Measurements from ENCODE around the gene MRPL4.
A peak's percentile ranks its signal among the peaks of the same experiment; 100 is the strongest.

The MRPL4 gene

GRCh38 chr19:10299545-10300458 is 47.8 kb downstream of the MRPL4 start:
- Histone ChIP-seq H3K79me1 (ENCODE audit: low read depth, low read length) (no peaks in the 10 kb centered on the region), H2BK12ac (ENCODE audit: low read length) (no peak overlapping the region), H3K14ac (ENCODE audit: low read length) (no peak overlapping the region), H4K91ac (ENCODE audit: low read depth, low read length, poor library complexity) (no peak overlapping the region), H3K4me1 (ENCODE audit: control insufficient read depth in 2 of 2, insufficient read depth in 1 of 2, low read depth in 1 of 2, low read length in 2 of 2) (peaks cover 7% of the 10 kb centered on the region in 2 donors), H3K18ac (ENCODE audit: low read length) (no peak overlapping the region), H3K36me3 (replicated peaks in 1 of 2; ENCODE audit: control insufficient read depth in 2 of 2, insufficient read depth in 2 of 2, low read length in 2 of 2) (peaks cover 0 to 2% of the 10 kb centered on the region in 2 donors), H3K9me3 (replicated peaks in 1 of 2; ENCODE audit: control insufficient read depth in 2 of 2, insufficient read depth in 1 of 2, low read depth in 1 of 2, low read length in 2 of 2) (no peaks in the 10 kb centered on the region), H2AFZ (ENCODE audit: low read length) (peak overlapping the region; percentile 56), H2BK120ac (ENCODE audit: low read depth, low read length) (peak overlapping the region; percentile 47), H2AK5ac (ENCODE audit: low read depth, low read length) (peak overlapping the region; percentile 70), H3K27me3 (ENCODE audit: control insufficient read depth in 3 of 3, insufficient read depth in 3 of 3, low read depth in 1 of 3, low read length in 3 of 3) (peaks cover 17 to 25% (median 25%) of the 10 kb centered on the region in 3 experiments), H2BK15ac (ENCODE audit: low read length) (no peak overlapping the region), H3K4me2 (ENCODE audit: insufficient read depth, low read length, poor library complexity, severe bottlenecking) (no peak overlapping the region), H3K27ac (replicated peaks; ENCODE audit: low read length) (no peak overlapping the region), H3K9ac (ENCODE audit: low read depth, low read length, poor library complexity) (peak overlapping the region; percentile 30), H3K23ac (ENCODE audit: low read depth, low read length, poor library complexity) (peak overlapping the region; percentile 68), H2BK5ac (ENCODE audit: low read length) (peak overlapping the region; percentile 87), H4K8ac (ENCODE audit: low read depth, low read length) (peak overlapping the region; percentile 76), H3K4me3 (ENCODE audit: low read length in 2 of 2) (peak overlapping the region in 1 of 2 donors; percentile 6), H3K4ac (ENCODE audit: low read length) (no peak overlapping the region)
- WGBS, 2 donors (ENCODE audit: extremely low coverage in 2 of 2, insufficient read length in 2 of 2, insufficient replicate concordance in 1 of 2), result no CpG with 5 or more reads among the region's 14 CpGs
- DNase-seq (ENCODE audit: low spot score), result no peak

- H3K4me3 ChIP-seq (ENCODE audit: low read length in 2 of 2), result no peak overlapping the region
- H3K9me3 ChIP-seq (replicated peaks in 1 of 2; ENCODE audit: control insufficient read depth in 2 of 2, insufficient read depth in 1 of 2, low read depth in 1 of 2, low read length in 2 of 2), result no peaks in the 10 kb centered on the region
- H3K79me1 ChIP-seq (ENCODE audit: low read depth, low read length), result no peaks in the 10 kb centered on the region
- H3K4me2 ChIP-seq (ENCODE audit: insufficient read depth, low read length, poor library complexity, severe bottlenecking), result no peak overlapping the region
- no peak overlapping the region for H4K91ac ChIP-seq (ENCODE audit: low read depth, low read length, poor library complexity)
- no peak overlapping the region for H2BK12ac ChIP-seq (ENCODE audit: low read length)
- no CpG with 5 or more reads among the region's 17 CpGs for WGBS, 2 donors (ENCODE audit: extremely low coverage in 2 of 2, insufficient read length in 2 of 2, insufficient replicate concordance in 1 of 2)
- no peaks in the 10 kb centered on the region for H3K27me3 ChIP-seq (ENCODE audit: control insufficient read depth in 3 of 3, insufficient read depth in 3 of 3, low read depth in 1 of 3, low read length in 3 of 3)
- H3K18ac ChIP-seq (ENCODE audit: low read length), result no peak overlapping the region
- no peaks in the 10 kb centered on the region for H3K4me1 ChIP-seq (ENCODE audit: control insufficient read depth in 2 of 2, insufficient read depth in 1 of 2, low read depth in 1 of 2, low read length in 2 of 2)
- no peak overlapping the region for H3K23ac ChIP-seq (ENCODE audit: low read depth, low read length, poor library complexity)
- H3K4ac ChIP-seq (ENCODE audit: low read length), result no peak overlapping the region
- H2BK120ac ChIP-seq (ENCODE audit: low read depth, low read length), result no peak overlapping the region
- peaks cover 3 to 6% of the 10 kb centered on the region in 2 donors for H3K36me3 ChIP-seq (replicated peaks in 1 of 2; ENCODE audit: control insufficient read depth in 2 of 2, insufficient read depth in 2 of 2, low read length in 2 of 2)
- H4K8ac ChIP-seq (ENCODE audit: low read depth, low read length), result no peak overlapping the region
- H2AK5ac ChIP-seq (ENCODE audit: low read depth, low read length), result no peak overlapping the region
- H2BK5ac ChIP-seq (ENCODE audit: low read length), result no peak overlapping the region
- H3K9ac ChIP-seq (ENCODE audit: low read depth, low read length, poor library complexity), result no peak overlapping the region
- H3K27ac ChIP-seq (replicated peaks; ENCODE audit: low read length), result no peak overlapping the region
- H2AFZ ChIP-seq (ENCODE audit: low read length), result no peak overlapping the region
- no peak overlapping the region for H2BK15ac ChIP-seq (ENCODE audit: low read length)
- DNase-seq (ENCODE audit: low spot score), result no peak
- no peak overlapping the region for H3K14ac ChIP-seq (ENCODE audit: low read length)
These were observed 53.3 kb downstream of the MRPL4 start for GRCh38 chr19:10305139-10305806.

- no peak overlapping the region for H2BK5ac ChIP-seq (ENCODE audit: low read length)
- no peaks in the 10 kb centered on the region for H3K9me3 ChIP-seq (replicated peaks in 1 of 2; ENCODE audit: control insufficient read depth in 2 of 2, insufficient read depth in 1 of 2, low read depth in 1 of 2, low read length in 2 of 2)
- no peak overlapping the region for H4K91ac ChIP-seq (ENCODE audit: low read depth, low read length, poor library complexity)
- no peak overlapping the region for H4K8ac ChIP-seq (ENCODE audit: low read depth, low read length)
- no peak overlapping the region for H3K9ac ChIP-seq (ENCODE audit: low read depth, low read length, poor library complexity)
- no peak overlapping the region for H2AFZ ChIP-seq (ENCODE audit: low read length)
- no peak overlapping the region for H2BK12ac ChIP-seq (ENCODE audit: low read length)
- H3K18ac ChIP-seq (ENCODE audit: low read length), result no peak overlapping the region
- H3K4me1 ChIP-seq (ENCODE audit: control insufficient read depth in 2 of 2, insufficient read depth in 1 of 2, low read depth in 1 of 2, low read length in 2 of 2), result no peaks in the 10 kb centered on the region
- no peaks in the 10 kb centered on the region for H3K27me3 ChIP-seq (ENCODE audit: control insufficient read depth in 3 of 3, insufficient read depth in 3 of 3, low read depth in 1 of 3, low read length in 3 of 3)
- no peak overlapping the region for H3K14ac ChIP-seq (ENCODE audit: low read length)
- H2BK120ac ChIP-seq (ENCODE audit: low read depth, low read length), result no peak overlapping the region
- DNase-seq (ENCODE audit: low spot score), result no peak
- WGBS, 2 donors (ENCODE audit: extremely low coverage in 2 of 2, insufficient read length in 2 of 2, insufficient replicate concordance in 1 of 2), result no CpG with 5 or more reads among the region's 5 CpGs
- H2AK5ac ChIP-seq (ENCODE audit: low read depth, low read length), result no peak overlapping the region
- no peak overlapping the region for H3K4ac ChIP-seq (ENCODE audit: low read length)
- no peak overlapping the region for H3K4me2 ChIP-seq (ENCODE audit: insufficient read depth, low read length, poor library complexity, severe bottlenecking)
- H3K27ac ChIP-seq (replicated peaks; ENCODE audit: low read length), result no peak overlapping the region
- H3K23ac ChIP-seq (ENCODE audit: low read depth, low read length, poor library complexity), result no peak overlapping the region
- H2BK15ac ChIP-seq (ENCODE audit: low read length), result no peak overlapping the region
- peaks cover 6 to 13% of the 10 kb centered on the region in 2 donors for H3K36me3 ChIP-seq (replicated peaks in 1 of 2; ENCODE audit: control insufficient read depth in 2 of 2, insufficient read depth in 2 of 2, low read length in 2 of 2)
- H3K4me3 ChIP-seq (ENCODE audit: low read length in 2 of 2), result no peak overlapping the region
- no peaks in the 10 kb centered on the region for H3K79me1 ChIP-seq (ENCODE audit: low read depth, low read length)
These were observed 54.3 kb downstream of the MRPL4 start for GRCh38 chr19:10306327-10306726.

GRCh38 chr19:10309423-10309822 is 57.4 kb downstream of the MRPL4 start, which contains the start of gene ZGLP1:
Gene ZGLP1, minus strand, starts transcription at chr19:10309815.
- H3K9me3 ChIP-seq (replicated peaks in 1 of 2; ENCODE audit: control insufficient read depth in 2 of 2, insufficient read depth in 1 of 2, low read depth in 1 of 2, low read length in 2 of 2), result no peaks in the 10 kb centered on the region
- H4K8ac ChIP-seq (ENCODE audit: low read depth, low read length), result no peak within 1 kb of the TSS
- DNase-seq (ENCODE audit: low spot score), result no peak

More at GRCh38 chr19:10309423-10309822, 57.4 kb downstream of the MRPL4 start, which contains the start of gene ZGLP1:
- no peak within 1 kb of the TSS for H3K27ac ChIP-seq (replicated peaks; ENCODE audit: low read length)
- no peak within 1 kb of the TSS for H4K91ac ChIP-seq (ENCODE audit: low read depth, low read length, poor library complexity)
- H3K9ac ChIP-seq (ENCODE audit: low read depth, low read length, poor library complexity), result no peak within 1 kb of the TSS
- H2BK12ac ChIP-seq (ENCODE audit: low read length), result no peak within 1 kb of the TSS
- no peaks in the 10 kb centered on the region for H3K27me3 ChIP-seq (ENCODE audit: control insufficient read depth in 3 of 3, insufficient read depth in 3 of 3, low read depth in 1 of 3, low read length in 3 of 3)
- H3K4me1 ChIP-seq (ENCODE audit: control insufficient read depth in 2 of 2, insufficient read depth in 1 of 2, low read depth in 1 of 2, low read length in 2 of 2), result no peaks in the 10 kb centered on the region
- H3K36me3 ChIP-seq (replicated peaks in 1 of 2; ENCODE audit: control insufficient read depth in 2 of 2, insufficient read depth in 2 of 2, low read length in 2 of 2), result peaks cover 6 to 16% of the 10 kb centered on the region in 2 donors
- no peak within 1 kb of the TSS for H3K4me2 ChIP-seq (ENCODE audit: insufficient read depth, low read length, poor library complexity, severe bottlenecking)
- H2BK120ac ChIP-seq (ENCODE audit: low read depth, low read length), result no peak within 1 kb of the TSS
- no peak within 1 kb of the TSS for H3K14ac ChIP-seq (ENCODE audit: low read length)
- H2BK15ac ChIP-seq (ENCODE audit: low read length), result no peak within 1 kb of the TSS
- H2BK5ac ChIP-seq (ENCODE audit: low read length), result no peak within 1 kb of the TSS
- no peak within 1 kb of the TSS for H3K4ac ChIP-seq (ENCODE audit: low read length)
- no peak within 1 kb of the TSS for H2AK5ac ChIP-seq (ENCODE audit: low read depth, low read length)
- H3K18ac ChIP-seq (ENCODE audit: low read length), result no peak within 1 kb of the TSS
- H3K79me1 ChIP-seq (ENCODE audit: low read depth, low read length), result no peaks in the 10 kb centered on the region
- no CpG with 5 or more reads among the region's 24 CpGs for WGBS, 2 donors (ENCODE audit: extremely low coverage in 2 of 2, insufficient read length in 2 of 2, insufficient replicate concordance in 1 of 2)
- H2AFZ ChIP-seq (ENCODE audit: low read length), result no peak within 1 kb of the TSS
- no peak within 1 kb of the TSS for H3K23ac ChIP-seq (ENCODE audit: low read depth, low read length, poor library complexity)
- no peak within 1 kb of the TSS for H3K4me3 ChIP-seq (ENCODE audit: low read length in 2 of 2)

Data from neuronal stem cell (in vitro differentiated cells).